ELF-1 (cell line): ENCODE results near the gene COL5A2.

Experiments used
- DNase-seq: peaks from one replicate; pipeline ENCODE4 v3.0.0-alpha.2; 2016; ENCODE audit warnings: low read depth, low spot score

The COL5A2 gene

GRCh38 chr2:189179570-189179950 lies at the start of gene COL5A2:
Gene COL5A2 (minus strand): TSS chr2:189179761. CDS start chr2:189179604, 157 bp downstream.
- DNase-seq, result peak; percentile 73

GRCh38 chr2:189226017-189226416 lies 46.5 kb upstream of the COL5A2 start:
- no peak for DNase-seq

- DNase-seq, result no peak
Measured at GRCh38 chr2:189225032-189225431, 45.5 kb upstream of the COL5A2 start.

- no peak for DNase-seq
Measured at GRCh38 chr2:189222468-189223105, 43.0 kb upstream of the COL5A2 start.

- no peak for DNase-seq
Measured at GRCh38 chr2:189221811-189222467, 42.4 kb upstream of the COL5A2 start.

GRCh38 chr2:189218236-189218635 lies 38.7 kb upstream of the COL5A2 start:
- no peak for DNase-seq

GRCh38 chr2:189217541-189217940 lies 38.0 kb upstream of the COL5A2 start:
- peak; percentile 88 for DNase-seq

GRCh38 chr2:189217051-189217450 lies 37.5 kb upstream of the COL5A2 start:
- DNase-seq, result no peak

- DNase-seq, result no peak
Measured at GRCh38 chr2:189214484-189214883, 34.9 kb upstream of the COL5A2 start.

GRCh38 chr2:189213250-189213649 lies 33.7 kb upstream of the COL5A2 start:
- DNase-seq, result no peak

GRCh38 chr2:189210250-189211087 lies 30.9 kb upstream of the COL5A2 start:
- no peak for DNase-seq

GRCh38 chr2:189208254-189208653 lies 28.7 kb upstream of the COL5A2 start:
- DNase-seq, result no peak

- no peak for DNase-seq
Measured at GRCh38 chr2:189204322-189204941, 24.9 kb upstream of the COL5A2 start.

GRCh38 chr2:189203177-189203799 lies 23.7 kb upstream of the COL5A2 start:
- no peak for DNase-seq

GRCh38 chr2:189199797-189200196 lies 20.2 kb upstream of the COL5A2 start:
- no peak for DNase-seq

GRCh38 chr2:189192766-189193165 lies 13.2 kb upstream of the COL5A2 start:
- no peak for DNase-seq

GRCh38 chr2:189191766-189192165 lies 12.2 kb upstream of the COL5A2 start:
- DNase-seq, result no peak

- no peak for DNase-seq
Measured at GRCh38 chr2:189190685-189191084, 11.1 kb upstream of the COL5A2 start.

- DNase-seq, result no peak
Measured at GRCh38 chr2:189188115-189188805, 8.7 kb upstream of the COL5A2 start.

GRCh38 chr2:189183170-189183569 lies 3.6 kb upstream of the COL5A2 start:
- no peak for DNase-seq

- DNase-seq, result no peak
Measured at GRCh38 chr2:189181706-189182105, 2.1 kb upstream of the COL5A2 start.
